ENCODE results near the gene KRTAP19-3. TPM values are rescaled to one million over a fixed set of nuclear protein-coding genes. Genes with fewer than 3 reads are reported as not detected.

Gene KRTAP19-3
- total RNA-seq, 1 experiment from 2014 or later = not detected

Other genes with a start within 250 kb of the KRTAP19-3 start
- gene KRTAP24-1, start 209.1 kb downstream of the KRTAP19-3 start, total RNA-seq (2014; rRNA removed; shearing (Covaris generic)) = not detected in 2 replicates
- gene KRTAP25-1, start 202.5 kb downstream of the KRTAP19-3 start, total RNA-seq (2014; rRNA removed; shearing (Covaris generic)) = not detected in 2 replicates
- gene KRTAP26-1, start 171.7 kb downstream of the KRTAP19-3 start, total RNA-seq (2014; rRNA removed; shearing (Covaris generic)) = not detected in 2 replicates
- not detected in 2 replicates for gene KRTAP27-1, start 154.3 kb downstream of the KRTAP19-3 start, total RNA-seq (2014; rRNA removed; shearing (Covaris generic))
- not detected in 2 replicates for gene KRTAP23-1, start 143.4 kb downstream of the KRTAP19-3 start, total RNA-seq (2014; rRNA removed; shearing (Covaris generic))
- not detected in 2 replicates for gene KRTAP13-2, start 119.7 kb downstream of the KRTAP19-3 start, total RNA-seq (2014; rRNA removed; shearing (Covaris generic))
- not detected in 2 replicates for gene KRTAP13-1, start 96.0 kb downstream of the KRTAP19-3 start, total RNA-seq (2014; rRNA removed; shearing (Covaris generic))
- not detected in 2 replicates for gene KRTAP13-3, start 66.1 kb downstream of the KRTAP19-3 start, total RNA-seq (2014; rRNA removed; shearing (Covaris generic))
- gene KRTAP13-4, start 61.8 kb downstream of the KRTAP19-3 start, total RNA-seq (2014; rRNA removed; shearing (Covaris generic)) = not detected in 2 replicates
- gene KRTAP15-1, start 51.7 kb downstream of the KRTAP19-3 start, total RNA-seq (2014; rRNA removed; shearing (Covaris generic)) = not detected in 2 replicates
- gene KRTAP19-1, start 11.6 kb downstream of the KRTAP19-3 start, total RNA-seq (2014; rRNA removed; shearing (Covaris generic)) = not detected in 2 replicates
- gene KRTAP19-2, start 4.6 kb downstream of the KRTAP19-3 start, total RNA-seq (2014; rRNA removed; shearing (Covaris generic)) = not detected in 2 replicates
- gene KRTAP19-4, start 5.2 kb upstream of the KRTAP19-3 start, total RNA-seq (2014; rRNA removed; shearing (Covaris generic)) = not detected in 2 replicates
- not detected in 2 replicates for gene KRTAP19-5, start 10.1 kb upstream of the KRTAP19-3 start, total RNA-seq (2014; rRNA removed; shearing (Covaris generic))
- gene KRTAP19-6, start 49.9 kb upstream of the KRTAP19-3 start, total RNA-seq (2014; rRNA removed; shearing (Covaris generic)) = not detected in 2 replicates
- gene KRTAP19-7, start 69.3 kb upstream of the KRTAP19-3 start, total RNA-seq (2014; rRNA removed; shearing (Covaris generic)) = not detected in 2 replicates
- gene KRTAP22-2, start 98.4 kb upstream of the KRTAP19-3 start, total RNA-seq (2014; rRNA removed; shearing (Covaris generic)) = not detected in 2 replicates
- gene KRTAP6-3, start 100.4 kb upstream of the KRTAP19-3 start, total RNA-seq (2014; rRNA removed; shearing (Covaris generic)) = not detected in 2 replicates
- gene KRTAP6-2, start 106.9 kb upstream of the KRTAP19-3 start, total RNA-seq (2014; rRNA removed; shearing (Covaris generic)) = not detected in 2 replicates
- gene KRTAP22-1, start 109.1 kb upstream of the KRTAP19-3 start, total RNA-seq (2014; rRNA removed; shearing (Covaris generic)) = not detected in 2 replicates
- gene KRTAP6-1, start 121.9 kb upstream of the KRTAP19-3 start, total RNA-seq (2014; rRNA removed; shearing (Covaris generic)) = not detected in 2 replicates
- gene KRTAP20-1, start 124.4 kb upstream of the KRTAP19-3 start, total RNA-seq (2014; rRNA removed; shearing (Covaris generic)) = not detected in 2 replicates
- not detected in 2 replicates for gene KRTAP20-4, start 128.6 kb upstream of the KRTAP19-3 start, total RNA-seq (2014; rRNA removed; shearing (Covaris generic))
- gene KRTAP20-2, start 143.2 kb upstream of the KRTAP19-3 start, total RNA-seq (2014; rRNA removed; shearing (Covaris generic)) = not detected in 2 replicates
- gene KRTAP20-3, start 150.9 kb upstream of the KRTAP19-3 start, total RNA-seq (2014; rRNA removed; shearing (Covaris generic)) = not detected in 2 replicates
- gene KRTAP21-3, start 226.8 kb upstream of the KRTAP19-3 start, total RNA-seq (2014; rRNA removed; shearing (Covaris generic)) = not detected in 2 replicates

All from G401 (cell line).